ENCODE data around the gene AIG1.
"Not testable (repeated sequence)": the region's sequence is repeated elsewhere in the genome, so short reads cannot be mapped to it uniquely, and the experiment has no call there.

AIG1 gene

DNA sequence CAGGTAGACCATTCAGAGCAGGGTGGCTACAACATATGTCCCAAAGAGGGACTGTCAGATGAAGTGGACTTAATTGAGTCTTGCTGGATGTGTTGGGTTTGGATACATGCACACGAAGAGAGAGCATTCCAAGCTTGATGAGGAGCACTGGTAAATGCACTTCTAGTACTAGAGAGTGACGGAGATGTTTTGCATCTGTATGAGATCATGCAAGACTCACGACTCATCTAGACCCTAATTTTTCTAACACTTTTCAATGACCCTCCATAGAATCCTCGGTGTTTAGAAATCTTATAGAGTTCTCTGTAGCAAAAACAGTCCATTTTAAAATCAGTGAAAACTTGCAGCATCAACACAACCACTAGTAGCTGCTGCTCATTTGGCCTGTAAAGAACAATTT lies 4.8 kb upstream of the AIG1 start:
- no peak for DNase-seq (ENCODE audit: low read depth in 2 of 2)

DNA sequence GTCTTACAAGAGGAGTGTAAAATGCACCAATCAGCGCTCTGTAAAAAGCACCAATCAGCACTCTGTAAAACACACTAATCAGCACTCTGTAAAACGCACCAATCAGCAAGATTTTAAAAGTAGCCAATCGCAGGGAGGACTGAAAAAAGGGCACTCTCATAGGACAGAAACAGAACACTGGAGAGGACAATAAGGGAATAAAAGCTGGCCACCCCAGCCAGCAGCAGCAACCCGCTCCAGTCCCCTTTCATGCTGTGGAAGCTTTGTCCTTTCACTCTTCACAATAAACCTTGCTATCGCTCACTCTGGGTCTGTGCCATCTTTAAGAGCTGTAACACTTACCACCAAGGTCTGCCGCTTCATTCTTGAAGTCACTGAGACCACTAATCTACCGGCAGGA lies 1.7 kb upstream of the AIG1 start:
- no peak for DNase-seq (ENCODE audit: low read depth in 2 of 2)

DNA sequence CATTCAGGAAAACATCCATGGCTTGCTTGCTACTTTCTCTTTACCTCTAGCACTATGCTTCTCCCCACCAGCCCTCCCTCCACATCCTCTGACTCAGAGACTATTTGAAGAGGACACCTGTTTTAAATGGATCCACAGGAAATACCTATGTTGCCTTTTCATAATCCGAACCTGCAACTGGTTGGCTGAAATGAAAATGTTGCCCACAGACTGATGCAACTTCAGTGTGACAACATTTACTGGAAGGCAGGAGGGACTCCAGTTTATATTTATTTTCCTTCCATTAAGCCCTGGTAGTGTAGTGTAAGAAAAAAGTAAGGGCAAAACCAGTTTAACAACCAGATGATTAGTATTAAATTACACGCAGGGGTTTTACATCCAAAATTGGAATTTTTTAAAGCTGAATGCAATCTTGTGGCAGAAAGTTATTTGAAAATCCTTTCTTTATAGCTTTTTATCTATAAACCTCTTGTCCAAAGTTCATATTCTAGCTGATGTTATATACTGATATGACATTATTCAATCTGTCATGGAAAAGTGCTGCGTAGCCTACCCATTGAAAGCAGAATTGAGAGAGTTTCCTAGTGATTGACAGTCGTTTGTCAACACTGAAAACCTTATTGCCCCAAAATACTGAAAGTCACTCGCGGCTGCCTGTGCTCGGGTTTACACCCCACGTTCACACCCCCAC lies 881 bp upstream of the AIG1 start:
- peak; percentile 11 to 14 for DNase-seq (ENCODE audit: low read depth in 2 of 2)

DNA sequence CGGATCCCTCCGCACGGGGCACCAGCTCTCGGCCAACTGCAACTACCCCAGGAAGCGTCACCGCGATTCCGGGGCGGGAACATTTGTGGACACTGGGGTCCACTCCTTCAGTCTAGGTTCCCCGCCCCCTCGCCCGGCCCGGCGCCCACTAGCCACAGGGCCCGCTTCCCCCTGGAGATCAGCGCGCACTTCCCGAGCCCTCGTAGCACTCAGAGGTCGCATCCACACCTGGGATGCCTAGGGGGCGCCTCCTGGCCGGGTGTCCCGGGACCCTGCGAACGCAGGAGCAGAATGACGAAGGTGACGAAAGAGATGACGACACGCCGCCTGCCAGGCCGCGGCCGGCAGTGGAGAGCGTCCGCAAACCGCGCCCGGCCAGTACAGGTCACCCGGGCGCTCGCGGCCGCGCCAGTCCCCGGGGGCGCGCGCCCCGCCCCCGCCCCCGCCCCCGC lies 309 bp upstream of the AIG1 start:
- peak; percentile 59 to 60 for DNase-seq (ENCODE audit: low read depth in 2 of 2)

DNA sequence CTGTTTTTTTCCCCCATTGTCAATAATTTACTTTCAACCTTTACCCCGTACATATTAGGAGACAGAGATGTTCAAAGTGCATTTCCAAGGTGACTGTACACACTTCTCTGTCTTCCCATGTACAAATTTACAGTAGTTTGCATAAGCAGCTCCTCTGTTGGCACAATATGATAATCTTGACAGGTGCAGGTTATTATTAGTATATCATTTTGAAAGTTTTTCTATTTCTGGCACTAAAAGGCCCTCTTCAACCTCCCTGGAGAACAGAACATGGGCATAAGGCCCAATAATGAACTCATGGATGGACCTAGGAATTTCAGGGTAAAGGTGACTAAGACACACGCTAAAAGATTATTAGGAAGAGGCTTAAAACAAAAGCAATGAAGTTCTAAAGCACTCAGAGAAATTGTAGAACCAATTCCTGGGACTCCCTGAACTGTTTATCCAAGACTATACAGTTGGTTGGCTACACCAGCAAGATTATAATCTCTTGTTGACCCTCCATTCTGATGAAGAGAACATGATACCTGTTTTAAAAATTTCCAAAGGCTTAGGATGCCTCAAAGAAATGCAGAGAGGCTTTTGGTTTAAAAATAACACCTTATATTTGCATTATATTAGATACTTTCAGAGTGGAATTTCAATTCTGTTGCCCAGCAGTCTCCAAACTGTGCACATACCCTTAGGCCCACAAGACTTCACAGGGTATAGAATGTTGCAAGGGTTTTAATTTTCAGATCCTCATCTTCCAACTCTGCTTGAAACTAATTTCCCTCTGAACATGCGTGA lies 1.1 kb downstream of the AIG1 start:
- no peak for DNase-seq (ENCODE audit: low read depth in 2 of 2)

DNA sequence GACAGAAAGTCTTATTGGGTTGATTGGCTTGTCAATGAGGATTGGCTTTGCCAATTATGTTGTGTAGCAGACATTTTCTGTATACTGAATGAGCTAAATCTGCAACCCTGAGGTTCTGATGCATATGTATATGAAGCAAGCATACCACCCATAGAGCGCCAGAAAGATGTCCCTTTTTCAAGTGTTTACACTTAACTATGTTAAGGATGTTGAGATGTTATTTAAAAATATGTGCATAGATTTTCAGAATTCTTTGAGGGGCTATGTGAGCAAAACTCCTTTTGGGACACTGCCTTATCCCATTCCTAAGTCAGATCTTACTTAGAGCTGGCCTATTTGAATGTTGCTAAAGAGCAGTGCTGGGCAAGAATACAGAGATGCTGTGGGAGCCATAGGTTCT lies 1.9 kb downstream of the AIG1 start:
- DNase-seq (ENCODE audit: low read depth in 2 of 2): no peak

DNA sequence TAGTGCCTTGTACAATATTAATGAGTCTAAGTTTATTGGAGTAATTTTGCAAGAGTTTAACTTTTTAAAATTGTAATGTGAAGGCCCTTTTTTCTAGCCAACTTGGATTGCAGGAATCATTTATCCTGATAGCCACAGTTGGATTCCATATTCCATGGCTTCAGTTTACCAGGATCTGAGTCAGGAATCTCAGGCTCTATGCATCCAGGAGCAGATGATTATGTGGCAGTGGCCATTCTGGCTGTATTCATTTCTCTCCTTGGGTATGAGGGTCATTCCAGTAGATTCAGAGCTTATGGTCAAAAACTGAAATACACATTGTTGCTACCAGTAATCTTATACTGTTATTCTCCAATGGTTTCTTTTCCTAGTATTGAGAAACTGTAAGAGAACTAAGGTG lies 2.9 kb downstream of the AIG1 start:
- no peak for DNase-seq (ENCODE audit: low read depth in 2 of 2)

DNA sequence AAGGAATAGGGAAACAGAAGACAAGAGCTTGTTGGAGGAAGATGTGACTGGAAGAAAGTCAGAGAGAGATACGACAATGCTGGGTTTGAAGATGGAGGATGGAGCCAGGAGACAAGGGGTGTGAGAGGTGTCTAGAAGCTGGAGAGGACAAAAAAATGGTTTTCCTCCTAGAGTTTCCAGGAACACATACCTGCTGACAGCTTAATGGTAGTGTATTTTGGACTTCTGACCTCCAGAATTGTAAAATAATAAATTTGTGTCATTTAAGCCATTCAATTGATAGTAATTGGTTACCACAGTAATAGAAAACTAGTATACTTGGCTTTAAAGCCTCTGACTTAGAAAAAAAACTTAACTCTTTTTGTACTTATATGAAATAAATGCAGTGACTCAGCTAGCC lies 3.6 kb downstream of the AIG1 start:
- no peak for DNase-seq (ENCODE audit: low read depth in 2 of 2)

DNA sequence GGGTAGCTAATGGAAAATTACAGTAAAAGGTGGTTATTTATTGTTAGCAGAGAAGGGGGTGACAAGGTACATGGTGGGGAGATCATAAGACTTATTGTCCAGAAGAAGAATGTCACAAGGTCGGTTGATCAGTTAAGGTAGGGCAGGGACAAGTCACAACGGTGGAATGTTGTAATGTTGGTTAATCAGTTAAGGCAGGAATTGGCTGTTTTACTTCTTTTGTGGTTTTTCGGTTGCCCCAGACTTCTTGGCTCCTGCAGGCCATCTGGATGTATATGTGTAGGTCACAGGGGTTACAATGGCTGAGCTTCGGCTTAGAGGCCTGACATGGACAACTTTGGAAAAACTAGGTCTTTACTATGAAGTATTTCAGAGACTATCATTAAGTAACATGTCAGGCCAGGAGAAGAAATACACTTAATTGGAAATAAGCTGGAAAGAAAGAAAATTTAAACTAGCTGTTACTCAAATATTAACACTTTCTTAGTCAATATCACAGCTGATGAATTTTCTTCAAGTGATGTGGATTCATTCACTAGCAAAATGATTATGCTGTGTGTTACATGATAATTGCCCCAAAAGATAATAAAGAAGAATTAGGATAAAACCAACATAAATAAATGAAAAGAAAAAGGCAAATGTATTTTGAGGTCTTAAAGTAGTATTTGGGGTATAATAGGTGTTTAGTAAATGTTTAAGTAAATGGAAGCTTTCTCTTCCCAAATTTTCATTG lies 4.4 kb downstream of the AIG1 start:
- DNase-seq (ENCODE audit: low read depth in 2 of 2): no peak

DNA sequence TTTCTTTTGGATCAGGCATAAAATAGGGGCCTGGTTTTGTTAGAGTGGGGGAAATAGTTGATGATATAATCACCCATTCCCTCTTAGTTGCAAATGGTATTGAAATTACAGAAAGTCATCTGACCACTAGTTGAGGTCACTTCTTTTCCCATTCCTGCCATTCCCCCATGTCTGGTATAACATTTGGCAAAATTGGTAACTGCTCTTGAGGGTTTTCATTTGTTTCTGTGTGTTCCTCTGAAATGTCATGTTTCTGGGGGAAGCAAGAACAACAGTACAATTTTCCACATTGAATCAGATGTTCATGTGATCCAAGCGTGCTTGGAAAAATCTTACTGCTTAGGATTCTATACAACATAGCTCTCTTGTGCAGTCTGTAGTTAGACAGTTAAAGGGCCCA lies 7.3 kb downstream of the AIG1 start:
- DNase-seq (ENCODE audit: low read depth in 2 of 2): no peak

DNA sequence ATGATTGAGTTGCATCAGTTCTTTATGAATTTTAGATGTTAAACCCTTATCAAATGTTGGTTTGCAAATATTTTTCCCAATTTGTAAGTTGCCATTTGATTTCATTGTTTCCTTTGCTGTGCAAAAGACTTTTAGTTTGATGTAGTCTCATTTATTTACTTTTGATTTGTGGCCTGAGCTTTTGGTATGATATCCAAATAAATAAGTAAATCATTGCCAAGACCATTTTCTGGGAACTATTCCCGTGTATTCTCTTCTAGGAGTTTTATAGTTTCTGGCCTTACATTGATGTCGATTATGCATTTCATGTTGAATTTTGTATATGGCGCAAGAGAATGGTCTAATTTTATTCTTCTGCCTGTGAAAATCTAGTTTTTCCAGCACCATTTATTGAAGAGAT lies 13.4 kb downstream of the AIG1 start:
- DNase-seq (ENCODE audit: low read depth in 2 of 2): no peak

DNA sequence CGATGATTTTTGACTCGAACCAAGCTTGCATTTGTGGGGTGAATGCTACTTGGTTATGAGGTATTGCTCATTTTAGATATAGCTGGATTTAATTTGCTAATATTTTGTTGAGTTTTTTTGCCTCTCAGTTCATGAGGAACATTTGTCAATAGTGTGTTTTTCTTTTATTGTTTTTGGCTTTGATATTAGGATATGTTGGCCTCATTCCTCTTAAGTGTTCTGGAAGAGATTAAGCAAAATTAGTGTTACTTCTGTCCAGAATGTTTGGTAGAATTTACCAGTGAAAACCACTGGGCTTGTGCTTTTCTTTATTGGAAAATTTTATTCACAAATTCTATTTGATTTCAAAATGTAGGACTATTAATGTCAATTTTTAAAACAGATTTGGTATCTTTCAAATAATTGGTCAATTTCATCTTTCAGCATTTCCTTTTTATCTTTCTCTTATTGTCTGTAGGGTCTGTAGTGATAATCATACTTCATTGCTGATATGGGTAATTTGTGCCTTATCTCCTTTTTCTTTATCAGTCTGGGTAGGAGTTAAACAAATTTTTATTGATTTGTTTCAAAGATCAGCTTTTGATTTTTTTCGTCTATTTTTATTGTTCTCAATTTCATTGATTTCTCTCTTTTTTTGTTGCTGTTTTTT lies 14.1 kb downstream of the AIG1 start:
- DNase-seq (ENCODE audit: low read depth in 2 of 2): no peak

DNA sequence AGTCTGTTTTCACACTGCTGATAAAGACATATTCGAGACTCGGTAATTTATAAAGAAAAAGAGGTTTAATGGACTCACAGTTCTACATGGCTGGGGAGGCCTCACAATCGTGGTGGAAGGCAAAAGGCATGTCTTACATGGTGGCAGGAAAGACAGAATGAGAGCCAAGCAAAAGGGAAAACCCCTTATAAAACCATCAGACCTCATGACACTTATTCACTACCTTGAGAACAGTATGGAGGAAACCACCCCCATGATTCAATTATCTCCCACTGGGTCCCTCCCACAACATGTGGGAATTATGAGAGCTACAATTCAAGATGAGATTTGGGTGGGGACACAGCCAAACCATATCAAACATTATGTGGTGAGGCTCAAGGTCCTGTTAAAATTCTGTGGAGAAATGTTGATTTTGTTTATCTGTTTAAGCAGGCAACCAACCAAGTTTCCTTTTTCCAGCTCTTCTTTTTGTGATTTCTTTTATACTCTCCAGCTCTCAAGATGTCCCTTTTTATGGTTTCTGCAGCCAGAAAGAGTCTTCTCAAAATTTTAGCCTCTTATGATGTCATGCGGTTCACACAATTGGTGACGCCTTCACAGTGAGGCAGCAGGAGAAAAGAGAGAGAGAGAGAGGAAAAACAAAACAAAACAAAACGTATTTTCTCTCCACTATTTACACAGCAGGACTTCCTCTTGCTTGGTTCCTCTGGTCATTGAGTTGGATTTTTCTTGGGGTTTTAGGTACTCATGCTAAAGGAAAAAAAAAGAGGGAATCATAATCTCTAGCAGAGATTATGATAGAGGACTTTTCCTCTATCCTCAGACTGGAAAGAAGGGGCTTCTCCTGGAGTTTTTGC lies 18.0 kb downstream of the AIG1 start:
- DNase-seq (ENCODE audit: low read depth in 2 of 2): no peak

DNA sequence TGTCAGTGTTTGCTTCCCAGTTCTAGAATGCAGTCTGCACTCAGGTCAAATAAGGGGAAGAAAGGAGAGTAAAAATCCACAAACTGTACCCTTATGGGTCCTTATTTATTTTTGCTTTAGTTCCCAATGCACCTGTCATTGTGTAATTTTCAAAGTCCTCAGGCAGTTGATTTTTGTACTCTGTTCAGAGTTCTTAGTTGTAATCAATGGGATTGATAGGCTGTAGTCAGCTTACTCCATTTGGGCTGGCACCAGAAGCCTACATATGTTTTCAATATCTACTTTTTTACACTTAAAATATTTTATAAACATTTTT lies 18.6 kb downstream of the AIG1 start:
- DNase-seq (ENCODE audit: low read depth in 2 of 2): no peak

DNA sequence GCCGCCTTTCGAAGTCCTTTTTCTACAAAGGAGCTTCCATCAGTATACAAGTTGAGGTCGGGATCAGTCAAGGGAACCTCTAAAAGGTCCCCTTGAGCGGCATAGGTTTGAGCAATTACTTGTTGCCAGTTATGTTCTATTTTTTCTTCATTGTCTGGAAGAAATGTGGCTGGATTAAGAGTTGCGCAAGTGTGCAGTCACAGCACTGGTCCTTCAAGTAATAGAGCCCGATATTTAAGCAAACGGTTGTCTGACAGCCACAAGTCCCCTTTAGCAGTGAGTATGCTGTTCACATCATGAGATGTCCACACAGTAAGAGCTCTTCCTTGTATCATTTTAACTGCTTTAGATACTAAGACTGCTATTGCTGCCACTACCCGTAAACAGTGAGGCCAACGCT lies 21.6 kb downstream of the AIG1 start:
- not testable (repeated sequence) for DNase-seq (ENCODE audit: low read depth in 2 of 2)

DNA sequence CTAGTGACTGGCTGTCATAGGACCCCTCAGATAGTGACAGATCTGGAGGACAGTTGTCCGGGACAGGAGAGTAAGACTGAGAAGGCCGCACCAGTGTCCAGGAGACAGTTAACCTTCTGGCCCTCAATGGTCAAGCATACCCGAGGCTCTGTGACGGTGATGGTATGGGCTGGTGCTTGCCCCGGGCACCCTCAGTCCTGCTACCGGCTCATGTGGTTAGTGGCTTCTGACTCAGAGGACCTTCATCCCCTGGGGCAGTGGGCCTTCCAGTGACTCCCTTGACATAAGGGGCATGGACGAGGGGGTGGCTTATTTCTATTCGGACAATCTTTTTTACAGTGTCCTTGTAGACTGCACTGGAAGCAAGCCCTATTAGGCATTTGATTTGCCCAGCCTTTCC lies 23.3 kb downstream of the AIG1 start:
- DNase-seq (ENCODE audit: low read depth in 2 of 2): not testable (repeated sequence)

DNA sequence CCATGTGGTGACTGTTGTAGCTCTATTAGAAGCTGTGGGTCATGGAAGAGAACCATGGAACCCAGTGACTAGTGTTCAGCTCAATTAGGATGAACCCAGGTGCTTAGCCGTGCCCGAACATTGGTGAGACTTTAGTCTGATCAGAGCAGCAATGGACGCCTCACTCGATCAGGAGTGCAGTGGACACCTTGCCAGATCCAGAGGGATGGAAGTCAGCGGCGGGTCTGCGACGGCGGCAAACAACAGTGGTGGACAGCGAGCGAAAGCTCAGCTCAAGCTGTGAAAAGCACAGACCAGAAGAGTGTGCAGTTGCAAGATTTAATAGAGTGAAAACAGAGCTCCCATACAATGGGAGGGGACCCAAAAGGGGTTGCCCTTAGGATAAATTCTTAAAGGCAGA lies 26.6 kb downstream of the AIG1 start:
- DNase-seq (ENCODE audit: low read depth in 2 of 2): not testable (repeated sequence)

DNA sequence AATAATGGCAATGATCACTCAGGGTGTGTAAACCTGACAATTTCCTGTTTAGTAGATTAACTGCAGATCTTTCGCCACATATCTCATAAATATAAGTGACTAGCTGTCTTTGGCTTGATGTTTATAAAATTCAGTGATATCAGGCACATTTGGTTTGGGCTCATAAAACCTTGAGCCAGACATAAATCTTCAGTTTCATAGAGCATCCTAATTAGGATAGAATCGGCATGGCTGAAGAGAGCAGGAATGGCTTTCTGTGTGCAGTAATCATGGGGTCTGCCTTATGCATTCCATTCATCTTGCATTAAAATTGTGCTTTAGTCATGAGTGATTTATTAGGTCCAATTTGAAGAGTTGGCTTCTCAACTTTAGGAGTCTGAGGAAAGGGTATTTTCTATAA lies 27.2 kb downstream of the AIG1 start:
- no peak for DNase-seq (ENCODE audit: low read depth in 2 of 2)

DNA sequence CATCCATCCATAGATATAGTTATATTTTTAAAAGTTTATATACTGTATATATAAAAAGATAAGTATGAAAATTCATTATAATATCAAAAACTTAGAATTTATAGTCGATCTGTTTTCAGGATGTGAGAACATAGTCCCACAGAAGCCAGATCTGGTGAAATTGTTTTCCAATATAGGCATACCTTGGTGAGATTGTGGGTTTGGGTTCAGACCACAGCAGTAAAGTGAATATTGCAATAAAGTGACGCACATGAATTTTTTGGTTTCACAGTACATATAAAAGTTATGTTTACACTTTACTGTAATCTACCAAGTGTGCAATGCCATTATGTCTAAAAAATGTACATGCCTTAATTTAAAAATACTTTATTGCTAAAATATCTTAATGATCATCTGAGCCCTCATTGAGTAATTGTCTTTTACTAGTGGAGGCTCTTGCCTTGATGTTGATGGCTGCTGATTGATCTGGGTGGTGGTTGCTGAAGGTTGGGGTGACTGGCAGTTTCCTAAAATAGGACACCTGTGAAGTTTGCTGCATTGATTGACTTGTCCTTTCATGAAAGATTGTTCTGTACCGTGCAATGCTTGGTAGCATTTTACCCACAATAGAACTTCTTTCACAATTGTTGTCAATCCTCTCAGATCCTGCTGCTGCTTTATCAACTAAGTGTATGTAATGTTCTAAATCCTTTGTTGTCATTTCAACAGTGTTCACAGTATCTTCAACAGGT lies 29.8 kb downstream of the AIG1 start:
- DNase-seq (ENCODE audit: low read depth in 2 of 2): no peak

DNA sequence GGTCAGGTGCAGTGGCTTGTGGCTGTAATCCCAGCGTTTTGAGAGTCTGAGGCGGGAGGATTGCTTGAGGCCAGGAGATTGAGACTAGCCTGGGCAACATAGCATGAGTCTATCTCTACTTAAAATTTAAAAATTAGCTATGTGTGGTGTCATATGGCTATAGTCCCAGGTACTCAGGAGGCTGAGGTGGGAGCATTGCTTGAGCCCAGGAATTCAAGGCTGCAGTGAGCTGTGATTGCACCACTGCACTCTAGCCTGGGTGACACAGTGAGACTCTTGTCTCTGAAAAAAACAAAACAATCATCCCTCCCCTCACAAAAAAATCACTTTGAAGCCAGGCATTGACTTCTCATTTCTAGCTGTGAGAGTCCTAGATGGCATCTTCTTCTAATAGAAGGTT lies 32.1 kb downstream of the AIG1 start:
- no peak for DNase-seq (ENCODE audit: low read depth in 2 of 2)

DNA sequence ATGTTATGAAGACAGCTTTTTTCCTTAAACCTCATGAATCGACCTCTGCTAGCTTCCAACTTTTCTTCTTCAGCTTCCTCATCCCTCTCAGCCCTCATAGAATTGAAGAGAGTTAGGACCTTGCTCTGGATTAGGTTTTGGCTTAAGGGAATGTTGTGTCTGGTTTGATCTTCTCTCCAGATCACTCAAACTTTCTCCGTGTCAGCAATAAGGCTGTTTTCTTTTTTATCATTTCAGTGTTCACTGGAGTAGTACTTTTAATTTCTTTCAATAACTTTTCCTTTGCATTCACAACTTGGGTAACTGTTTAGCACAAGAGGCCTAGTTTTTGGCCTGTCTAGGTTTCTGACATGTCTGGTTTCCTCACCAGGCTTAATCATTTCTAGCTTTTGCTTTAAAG lies 32.6 kb downstream of the AIG1 start:
- no peak for DNase-seq (ENCODE audit: low read depth in 2 of 2)

Measured in stimulated activated CD4-positive, alpha-beta T cell treated with anti-CD3 and anti-CD28 coated beads, Interleukin-15, amount 100 ng/mL, for 48 hours (primary cell).